SK-N-MC (cell line): ENCODE data around the gene LRP8.

ENCODE experiments used
- EZH2 ChIP-seq: fragments of 200-600 bp; sonication (generic); IDR thresholded peaks from one replicate; pipeline ENCODE4 v1.6.1; 2017; ENCODE audit warnings: antibody characterized with exemption
- FOXP2 ChIP-seq: optimal IDR thresholded peaks from 2 replicates; pipeline ENCODE3; 2011; ENCODE audit warnings: mild to moderate bottlenecking, moderate library complexity; ENCODE audit not compliant: insufficient read depth; ENCODE audit errors: extremely low read length, control extremely low read depth
- POLR2AphosphoS5 ChIP-seq: IDR thresholded peaks from 2 replicates; pipeline ENCODE4 v1.6.1; 2012; ENCODE audit warnings: mild to moderate bottlenecking, low read depth, low read length, borderline replicate concordance

- TF ChIP-seq POLR2AphosphoS5 (no peak), EZH2 (no peak), FOXP2 (no peak)
These were observed 47.4 kb downstream of the LRP8 start for GRCh38 chr1:53280496-53280895.
